Right lobe of liver (tissue), 6 donors: ENCODE measurements around the gene CTPS1. TPM values are rescaled to one million over a fixed set of nuclear protein-coding genes. Genes with fewer than 3 reads are reported as not detected.

Experiments
- ATAC-seq, 4 donors: fragments of 200-7000 bp; cut with Tn5 transposase; one replicate each; pipeline ENCODE4 v1.9.1; 2020; ENCODE audit warnings: mild to moderate bottlenecking in 4 of 4, moderate library complexity in 4 of 4
- DNase-seq, 3 donors: peaks; one replicate each; pipeline ENCODE4 v3.0.0-alpha.2; 2020
- H3K27ac ChIP-seq, 3 donors: fragments of 200-600 bp; one replicate each; pipeline ENCODE4 v1.8.0; 2022
- H3K27me3 ChIP-seq, 2 donors: fragments of 200-600 bp; one replicate each; pipeline ENCODE4 v1.8.0; 2022
- H3K36me3 ChIP-seq, 4 donors: fragments of 200-600 bp; sonication (generic) in 1 of 4; one replicate each; pipeline versions ENCODE4 v1.5.1 to v1.8.0; 2017 to 2022; ENCODE audit warnings: control low read depth in 1 of 4
- H3K4me1 ChIP-seq, 4 donors: fragments of 200-600 bp; sonication (generic) in 1 of 4; one replicate each; pipeline versions ENCODE4 v1.5.1 to v1.8.0; 2017 to 2022; ENCODE audit warnings: control low read depth in 1 of 4
- H3K4me3 ChIP-seq, 3 donors: fragments of 200-600 bp; one replicate each; pipeline ENCODE4 v1.8.0; 2022
- H3K9me3 ChIP-seq, 4 donors: fragments of 200-600 bp; sonication (generic) in 1 of 4; one replicate each; pipeline versions ENCODE4 v1.5.1 to v1.8.0; 2017 to 2022; ENCODE audit warnings: control low read depth in 1 of 4
- POLR2A ChIP-seq: fragments of 450-650 bp; IDR thresholded peaks from one replicate; pipeline ENCODE4 v1.6.1; 2017; ENCODE audit warnings: antibody characterized with exemption, mild to moderate bottlenecking
- WGBS: methylation state at CpG from one replicate; pipeline ENCODE4 v1.1.6; 2018; ENCODE audit warnings: low coverage, low lambda C conversion rate; ENCODE audit not compliant: insufficient coverage; ENCODE audit errors: missing lambda C conversion rate; 5-methylcytosine and 5-hydroxymethylcytosine counted together
- intact Hi-C, 2 donors: fragments of 100-400 bp; cut with DNase I; formaldehyde crosslinking; loops; one replicate each; pipeline versions ENCODE4 v1.11.2 to v1.14.1; 2022
- total RNA-seq, 6 experiments: library from RNA; depleted of rRNA in 2 of 6; stranded (reverse); fragments of >200 nt in 2 of 6; fragmentation: NEBNext Ultra II Directional in 3 of 6; extraction: Animal tissue kit (Norgen Biotek cat#: 25700) in 3 of 6; gene quantifications; one replicate each; pipeline versions ENCODE4 v1.1.0 to v1.2.4, GENCODE V29; 2016 to 2023
- TF ChIP-seq, protein P1 (sequence below), 4 donors: fragments of 200-600 bp in 3 of 4; fragments of 450-650 bp in 1 of 4; IDR thresholded peaks; one replicate each; pipeline versions ENCODE4 v1.5.1 to v1.8.0; 2016 to 2022; ENCODE audit warnings: antibody characterized with exemption in 4 of 4, mild to moderate bottlenecking in 2 of 4
- donor health status: DM: no; HTN: yes; CAD: no.
- donor health status: DM: no; HTN: no; CAD: no.
- donor health status: DM: no; HTN: no; CAD: no.
- donor health status: DM: no; HTN: yes; CAD: no.
- donor health status: DM: no; HTN: yes; CAD: no.

CTPS1 gene
- total RNA-seq, 6 experiments from 2014 or later = 13.1 to 48.0 (median 42.2) TPM

DNA sequence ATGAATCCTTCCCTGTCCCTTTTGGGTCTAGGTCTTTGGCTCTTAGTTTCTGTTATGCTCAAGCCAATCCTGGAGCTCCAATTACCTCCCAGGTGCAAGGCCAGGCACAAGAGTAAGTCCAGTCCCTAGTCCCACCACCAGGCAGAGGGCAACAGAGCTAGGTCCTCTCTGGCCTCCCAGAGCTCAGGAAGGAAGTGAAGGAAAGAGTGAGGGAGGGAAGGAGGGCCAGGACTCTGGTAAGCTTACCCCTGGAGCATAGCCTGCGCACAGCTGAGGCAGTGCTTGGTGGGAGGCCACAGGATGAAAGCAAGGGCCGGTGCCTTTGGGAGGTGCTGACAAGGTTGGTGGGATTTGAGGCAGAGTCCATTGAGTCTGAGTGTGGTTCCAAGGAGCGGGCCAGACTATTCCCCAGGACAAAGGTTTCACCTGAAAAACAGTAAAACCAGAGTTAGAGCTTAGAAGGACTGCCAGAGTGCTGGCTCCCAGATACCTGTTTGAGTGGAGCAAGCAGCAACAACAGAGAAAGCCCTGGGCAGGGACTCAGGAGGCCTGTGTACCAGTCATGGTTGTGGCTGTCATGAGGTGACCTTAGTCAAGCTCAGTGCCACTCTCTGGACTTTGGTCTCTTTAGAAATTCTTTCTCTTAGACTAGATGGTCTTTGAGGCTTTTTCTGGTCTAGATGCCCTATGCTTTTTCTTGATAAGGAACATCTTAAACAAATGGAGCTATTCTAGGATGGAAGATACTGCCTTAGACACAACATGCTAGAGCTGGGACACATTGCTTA is 57.8 kb downstream of the CTPS1 start:
- H3K9me3 ChIP-seq = no peaks in the 10 kb centered on the region
- no peaks in the 10 kb centered on the region for H3K27me3 ChIP-seq
- peak overlapping the region in 1 of 3 donors; percentile 6 for H3K27ac ChIP-seq
- peaks cover 0 to 34% (median 2%) of the 10 kb centered on the region in 4 donors for H3K36me3 ChIP-seq
- no peak for DNase-seq
- no peak overlapping the region for H3K4me3 ChIP-seq
- H3K4me1 ChIP-seq = peaks cover 0 to 6% (median 0%) of the 10 kb centered on the region in 4 donors
- TF ChIP-seq POLR2A = no peak
- TF ChIP-seq, protein P1, sequence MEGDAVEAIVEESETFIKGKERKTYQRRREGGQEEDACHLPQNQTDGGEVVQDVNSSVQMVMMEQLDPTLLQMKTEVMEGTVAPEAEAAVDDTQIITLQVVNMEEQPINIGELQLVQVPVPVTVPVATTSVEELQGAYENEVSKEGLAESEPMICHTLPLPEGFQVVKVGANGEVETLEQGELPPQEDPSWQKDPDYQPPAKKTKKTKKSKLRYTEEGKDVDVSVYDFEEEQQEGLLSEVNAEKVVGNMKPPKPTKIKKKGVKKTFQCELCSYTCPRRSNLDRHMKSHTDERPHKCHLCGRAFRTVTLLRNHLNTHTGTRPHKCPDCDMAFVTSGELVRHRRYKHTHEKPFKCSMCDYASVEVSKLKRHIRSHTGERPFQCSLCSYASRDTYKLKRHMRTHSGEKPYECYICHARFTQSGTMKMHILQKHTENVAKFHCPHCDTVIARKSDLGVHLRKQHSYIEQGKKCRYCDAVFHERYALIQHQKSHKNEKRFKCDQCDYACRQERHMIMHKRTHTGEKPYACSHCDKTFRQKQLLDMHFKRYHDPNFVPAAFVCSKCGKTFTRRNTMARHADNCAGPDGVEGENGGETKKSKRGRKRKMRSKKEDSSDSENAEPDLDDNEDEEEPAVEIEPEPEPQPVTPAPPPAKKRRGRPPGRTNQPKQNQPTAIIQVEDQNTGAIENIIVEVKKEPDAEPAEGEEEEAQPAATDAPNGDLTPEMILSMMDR (IDR thresholded peaks at IDR 0.05) = no peak
- 100% methylated on average over 1 of the region's 3 CpGs for WGBS
- intact Hi-C loops = no loop called here
- peak; percentile 68 to 83 (median 82) for ATAC-seq

DNA sequence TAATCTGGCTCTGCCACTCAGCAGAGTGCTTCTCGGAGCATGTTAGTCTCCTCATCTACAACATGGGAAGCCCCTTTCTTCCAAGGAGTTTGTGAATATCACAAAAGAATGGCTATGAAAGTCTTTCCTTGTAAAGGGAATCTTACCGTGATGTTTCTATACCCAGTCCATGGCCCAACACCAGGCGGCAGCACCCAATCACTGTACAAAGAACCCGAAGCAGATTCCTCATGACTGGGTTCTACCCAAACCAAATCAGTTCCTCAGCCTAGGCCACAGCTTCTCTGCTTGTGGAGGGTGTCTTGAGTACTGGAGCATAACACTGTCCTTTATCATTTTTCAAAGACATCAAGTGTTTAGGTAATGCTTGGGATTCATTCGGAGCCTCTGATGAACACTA is 58.6 kb downstream of the CTPS1 start:
- Histone ChIP-seq H3K36me3 (peaks cover 0 to 34% (median 2%) of the 10 kb centered on the region in 4 donors), H3K27me3 (no peaks in the 10 kb centered on the region), H3K27ac (no peak overlapping the region), H3K9me3 (no peaks in the 10 kb centered on the region), H3K4me1 (peaks cover 0 to 12% (median 0%) of the 10 kb centered on the region in 4 donors), H3K4me3 (no peak overlapping the region)
- no peak for TF ChIP-seq POLR2A
- TF ChIP-seq, protein P1 (IDR thresholded peaks at IDR 0.05) = peak in 1 of 4 donors; percentile 22
- DNase-seq (no peak), ATAC-seq (no peak)
- 90% methylated on average over 2 of the region's 5 CpGs for WGBS
- intact Hi-C loops = no loop called here

DNA sequence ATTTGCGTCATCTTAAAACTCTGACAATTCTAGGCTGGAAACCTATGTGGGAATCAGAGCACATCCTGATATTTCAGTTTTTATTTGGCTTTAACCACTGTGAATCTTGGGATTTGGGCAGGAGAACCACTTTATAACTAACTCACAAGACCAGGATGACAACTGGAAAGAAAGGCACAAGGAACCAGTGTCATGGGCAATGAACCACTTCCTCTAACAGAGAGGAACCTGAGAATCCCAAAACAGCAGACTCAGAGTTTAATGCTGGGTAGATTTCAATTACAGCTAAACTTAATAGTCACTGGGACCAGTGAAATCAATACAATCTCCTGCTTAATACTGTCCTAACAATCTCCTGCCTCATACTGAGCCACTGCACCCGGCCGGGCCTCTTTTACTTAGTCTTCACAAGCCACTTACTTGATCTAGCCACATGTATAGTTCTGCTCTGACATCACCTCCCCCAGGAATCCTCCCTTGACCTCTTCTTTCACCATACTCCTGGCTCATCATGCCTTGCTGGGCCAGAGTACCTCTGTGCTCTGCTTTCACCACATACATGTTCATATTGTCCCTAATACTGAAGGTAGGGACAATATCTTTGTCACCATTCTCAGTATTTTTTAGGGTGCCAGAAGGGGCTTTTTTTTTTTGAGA is 62.2 kb downstream of the CTPS1 start:
- ATAC-seq (peak in 1 of 4 donors; percentile 15), DNase-seq (no peak)
- 83% methylated on average over 2 of the region's 3 CpGs for WGBS
- no peaks in the 10 kb centered on the region for H3K27me3 ChIP-seq
- TF ChIP-seq, protein P1 (IDR thresholded peaks at IDR 0.05) = no peak
- TF ChIP-seq POLR2A = no peak
- no peaks in the 10 kb centered on the region for H3K9me3 ChIP-seq
- H3K4me1 ChIP-seq = peaks cover 0 to 48% (median 13%) of the 10 kb centered on the region in 4 donors
- intact Hi-C loops = no loop called here
- H3K27ac ChIP-seq = no peak overlapping the region
- H3K36me3 ChIP-seq = peaks cover 0 to 20% (median 1%) of the 10 kb centered on the region in 4 donors
- no peak overlapping the region for H3K4me3 ChIP-seq

DNA sequence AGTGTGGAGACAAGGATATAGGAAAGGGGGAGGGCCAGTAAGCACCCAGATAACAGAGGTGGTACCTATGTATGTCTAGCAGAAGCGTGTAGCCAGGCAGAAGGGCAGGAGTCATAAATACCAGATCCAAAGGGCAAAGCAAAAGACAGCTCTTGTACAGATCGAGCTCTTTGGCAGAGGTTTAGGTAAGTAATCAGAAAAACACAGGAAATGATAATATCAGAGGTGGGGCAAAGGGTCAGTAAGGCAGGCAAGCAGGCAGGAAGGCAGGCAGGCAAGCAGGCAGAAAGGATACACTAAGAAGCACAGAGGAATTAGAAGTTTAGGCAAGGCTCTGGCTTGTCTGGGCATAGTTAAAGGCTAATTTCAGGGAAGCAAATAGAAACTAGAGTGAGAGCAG is 64.7 kb downstream of the CTPS1 start:
- no peaks in the 10 kb centered on the region for H3K9me3 ChIP-seq
- H3K27me3 ChIP-seq = no peaks in the 10 kb centered on the region
- H3K27ac ChIP-seq = peak overlapping the region; percentile 52 to 68 (median 54)
- TF ChIP-seq POLR2A = peak; percentile 68
- TF ChIP-seq, protein P1 (IDR thresholded peaks at IDR 0.05) = no peak
- ATAC-seq = peak; percentile 68 to 80 (median 73)
- H3K36me3 ChIP-seq = peaks cover 0 to 10% (median 1%) of the 10 kb centered on the region in 4 donors
- WGBS = 16% methylated on average over 2 of the region's 2 CpGs
- H3K4me3 ChIP-seq = no peak overlapping the region
- DNase-seq = peak in 1 of 3 donors; percentile 49
- H3K4me1 ChIP-seq = peaks cover 0 to 59% (median 13%) of the 10 kb centered on the region in 4 donors
- intact Hi-C loops = no loop called here
